GM19043 (cell line): ENCODE data around the gene FOCAD.

Experiments
- ATAC-seq: cut with Tn5 transposase; IDR thresholded peaks from one replicate; pipeline ENCODE4 v1.9.1; 2021; ENCODE audit warnings: low read depth; ENCODE audit not compliant: unreplicated experiment

Gene FOCAD

DNA sequence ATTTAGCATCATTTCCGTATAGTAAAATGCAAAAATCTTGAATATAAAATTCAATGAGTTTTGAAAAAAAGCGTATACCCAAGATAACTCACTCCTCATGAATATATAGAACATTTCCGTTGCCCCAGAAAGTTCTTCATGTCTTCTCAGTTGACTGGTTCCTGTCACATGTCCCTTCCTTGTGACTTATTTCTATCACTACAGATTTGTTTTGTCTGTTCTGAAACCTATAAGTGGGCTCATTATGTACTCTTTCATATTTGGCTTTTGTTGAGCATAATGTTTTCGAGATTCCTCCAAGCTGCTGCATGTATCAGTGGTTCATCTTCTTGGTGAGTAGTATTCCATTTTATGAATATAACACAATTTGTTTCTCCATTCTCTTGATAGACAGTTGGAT is 358.4 kb downstream of the FOCAD start:
- no peak for ATAC-seq

GRCh38 chr9:21043841-21044240 is 359.8 kb downstream of the FOCAD start:
- no peak for ATAC-seq
